Measurements from ENCODE around the gene HHEX.
"Not testable (repeated sequence)": the region's sequence is repeated elsewhere in the genome, so short reads cannot be mapped to it uniquely, and the experiment has no call there.

HHEX gene

GRCh38 chr10:92689663-92690210 lies at the start of gene HHEX:
TSS of gene HHEX (plus strand) at chr10:92689955. CDS start at chr10:92689987, 32 bp downstream.
- peak within 1 kb of the TSS; percentile 55 for H3K4me3 ChIP-seq (ENCODE audit: low read depth, low read length)
- TF ChIP-seq CTCF (IDR thresholded peaks at IDR 0.05; ENCODE audit: borderline replicate concordance, insufficient read depth, low read depth, low read length) = no peak

- TF ChIP-seq CTCF (IDR thresholded peaks at IDR 0.05; ENCODE audit: borderline replicate concordance, insufficient read depth, low read depth, low read length) = 0 out of 2 replicates have a peak, but pooled peaks have one; percentile 10
- no peak overlapping the region for H3K4me3 ChIP-seq (ENCODE audit: low read depth, low read length)
These were observed 49.6 kb upstream of the HHEX start for GRCh38 chr10:92640107-92640506.

GRCh38 chr10:92641492-92641891 lies 48.3 kb upstream of the HHEX start:
- H3K4me3 ChIP-seq (ENCODE audit: low read depth, low read length) = no peak overlapping the region
- TF ChIP-seq CTCF (IDR thresholded peaks at IDR 0.05; ENCODE audit: borderline replicate concordance, insufficient read depth, low read depth, low read length) = no peak

- TF ChIP-seq CTCF (IDR thresholded peaks at IDR 0.05; ENCODE audit: borderline replicate concordance, insufficient read depth, low read depth, low read length) = no peak
- no peak overlapping the region for H3K4me3 ChIP-seq (ENCODE audit: low read depth, low read length)
These were observed 44.8 kb upstream of the HHEX start for GRCh38 chr10:92644921-92645320.

- not testable (repeated sequence) for H3K4me3 ChIP-seq (ENCODE audit: low read depth, low read length)
These were observed 38.9 kb upstream of the HHEX start for GRCh38 chr10:92650864-92651263.

- TF ChIP-seq CTCF (IDR thresholded peaks at IDR 0.05; ENCODE audit: borderline replicate concordance, insufficient read depth, low read depth, low read length) = no peak
- no peak overlapping the region for H3K4me3 ChIP-seq (ENCODE audit: low read depth, low read length)
These were observed 34.3 kb upstream of the HHEX start for GRCh38 chr10:92655426-92655825.

- TF ChIP-seq CTCF (IDR thresholded peaks at IDR 0.05; ENCODE audit: borderline replicate concordance, insufficient read depth, low read depth, low read length) = no peak
- no peak overlapping the region for H3K4me3 ChIP-seq (ENCODE audit: low read depth, low read length)
These were observed 33.3 kb upstream of the HHEX start for GRCh38 chr10:92656266-92656961.
